GM18519 (cell line): ENCODE measurements around the gene RAMACL.

Experiments used
- ATAC-seq: cut with Tn5 transposase; IDR thresholded peaks from one replicate; pipeline ENCODE4 v1.9.1; 2021; ENCODE audit warnings: mild to moderate bottlenecking, moderate library complexity; ENCODE audit not compliant: unreplicated experiment, low FRiP score

RAMACL gene

GRCh38 chr6:166561771-166562359 lies 24.6 kb downstream of the RAMACL start:
- ATAC-seq: no peak

GRCh38 chr6:166560222-166560621 lies 26.3 kb downstream of the RAMACL start:
- no peak for ATAC-seq

DNA sequence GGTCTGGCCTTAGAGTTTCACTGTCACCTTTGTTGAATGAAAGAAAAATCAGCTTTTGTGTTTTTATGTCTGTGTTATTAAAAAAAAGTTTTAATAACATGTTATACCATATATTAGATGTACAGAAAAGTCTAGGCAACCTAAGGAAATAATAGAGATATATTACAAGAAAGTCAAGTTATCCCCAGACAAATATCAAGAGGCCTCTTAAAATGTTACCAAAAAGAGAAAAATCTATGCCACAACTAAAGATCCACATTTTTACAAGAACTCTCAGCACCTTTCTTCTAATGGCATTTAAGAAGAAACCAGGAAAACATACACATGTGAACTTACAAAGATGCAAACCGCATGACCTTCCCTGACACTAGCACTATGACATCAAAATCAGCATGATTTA lies 26.8 kb downstream of the RAMACL start:
- no peak for ATAC-seq

- no peak for ATAC-seq
These were observed 27.3 kb downstream of the RAMACL start for GRCh38 chr6:166559211-166559610.

- no peak for ATAC-seq
These were observed 28.1 kb downstream of the RAMACL start for GRCh38 chr6:166558156-166559005.

- ATAC-seq: no peak
These were observed 29.6 kb downstream of the RAMACL start for GRCh38 chr6:166556863-166557322.

DNA sequence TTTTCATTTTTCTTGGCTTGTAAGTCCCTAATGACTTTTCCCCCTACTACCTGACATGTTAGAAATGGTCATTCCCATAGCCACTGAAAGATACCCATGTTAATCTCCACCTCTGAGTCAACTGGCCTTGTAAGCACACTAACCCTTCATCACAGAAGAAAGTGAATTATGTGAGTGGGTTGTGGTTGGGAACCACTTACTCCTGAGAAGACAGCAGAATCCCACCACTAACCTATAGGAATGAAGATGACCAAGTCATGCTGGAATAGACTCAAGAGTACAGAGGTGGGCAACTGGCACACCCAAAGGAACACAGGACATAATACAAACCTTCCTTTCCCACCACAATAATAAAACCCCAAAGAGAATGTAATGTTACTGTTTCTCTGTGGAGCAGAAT lies 30.1 kb downstream of the RAMACL start:
- ATAC-seq: no peak

DNA sequence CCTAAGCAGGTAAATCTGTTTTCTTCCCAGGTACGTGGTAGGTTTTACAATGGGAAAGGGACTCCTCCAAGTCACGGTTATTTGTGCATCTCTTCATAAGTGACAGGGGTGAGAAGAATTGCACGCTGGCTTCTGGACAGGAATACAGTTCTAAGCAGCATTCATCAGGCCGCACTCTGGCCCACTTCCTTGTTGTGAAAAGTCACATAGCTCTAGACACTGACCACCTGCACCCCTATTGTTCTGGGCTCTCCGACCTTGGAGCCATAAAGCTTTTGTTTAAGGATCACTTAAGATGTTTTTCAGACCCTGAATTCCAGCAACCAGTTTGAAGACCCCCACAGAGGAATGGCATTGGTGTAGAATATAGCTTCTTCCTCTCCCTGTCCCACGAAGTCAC lies 31.4 kb downstream of the RAMACL start:
- ATAC-seq: no peak

DNA sequence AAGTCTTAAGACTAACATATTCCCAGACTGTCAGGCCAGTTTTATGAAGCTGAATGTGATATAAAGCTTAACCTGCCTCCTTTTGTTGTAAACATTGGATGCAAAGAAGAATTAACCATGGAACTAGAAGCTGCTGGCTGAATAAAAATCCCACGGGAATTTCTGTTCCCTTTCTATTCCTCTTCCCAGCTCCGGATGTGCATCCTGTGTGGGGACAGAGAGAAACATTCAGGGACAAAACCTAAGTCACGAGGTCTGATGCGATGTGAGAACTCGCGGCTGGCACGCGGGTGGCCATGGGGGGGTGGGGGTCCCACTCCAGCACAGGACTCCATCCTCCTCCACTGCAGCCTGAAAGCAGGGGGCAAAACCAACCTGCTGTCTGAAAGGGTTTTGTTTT lies 32.2 kb downstream of the RAMACL start:
- ATAC-seq: no peak

DNA sequence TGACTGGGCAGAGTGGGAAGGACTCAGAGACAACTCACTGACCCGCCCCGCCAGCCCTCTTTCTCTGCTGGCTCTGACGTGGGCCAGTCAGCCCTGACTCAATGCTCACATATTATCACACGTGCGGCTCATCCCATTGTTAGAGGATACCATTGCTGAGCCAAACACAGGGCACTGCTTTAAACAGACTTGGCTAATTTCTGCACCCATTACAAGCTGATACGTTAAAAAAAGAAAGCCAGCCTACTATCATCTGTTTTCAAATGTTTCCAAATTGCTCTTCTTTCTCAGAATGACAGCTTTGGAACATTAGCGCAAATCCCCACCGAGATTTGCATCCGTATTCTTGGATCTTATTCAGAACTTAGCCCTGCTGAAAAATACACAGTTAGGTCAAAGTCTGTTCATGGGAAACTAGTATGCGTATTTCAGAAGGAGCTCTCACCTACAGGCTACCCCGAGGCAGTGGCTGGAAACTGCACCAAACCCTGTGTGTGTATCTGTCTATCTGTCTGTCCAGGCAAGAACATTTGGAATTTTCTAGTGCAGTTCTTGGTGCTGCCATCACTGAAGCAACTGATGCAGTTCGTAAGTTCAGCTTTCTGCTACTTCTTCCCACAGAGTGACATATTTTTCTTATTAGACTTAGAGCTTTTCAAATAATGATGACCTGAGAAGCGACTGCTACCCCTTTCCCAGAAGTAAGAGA lies 32.8 kb downstream of the RAMACL start:
- no peak for ATAC-seq

- ATAC-seq: no peak
These were observed 33.9 kb downstream of the RAMACL start for GRCh38 chr6:166552600-166552999.

DNA sequence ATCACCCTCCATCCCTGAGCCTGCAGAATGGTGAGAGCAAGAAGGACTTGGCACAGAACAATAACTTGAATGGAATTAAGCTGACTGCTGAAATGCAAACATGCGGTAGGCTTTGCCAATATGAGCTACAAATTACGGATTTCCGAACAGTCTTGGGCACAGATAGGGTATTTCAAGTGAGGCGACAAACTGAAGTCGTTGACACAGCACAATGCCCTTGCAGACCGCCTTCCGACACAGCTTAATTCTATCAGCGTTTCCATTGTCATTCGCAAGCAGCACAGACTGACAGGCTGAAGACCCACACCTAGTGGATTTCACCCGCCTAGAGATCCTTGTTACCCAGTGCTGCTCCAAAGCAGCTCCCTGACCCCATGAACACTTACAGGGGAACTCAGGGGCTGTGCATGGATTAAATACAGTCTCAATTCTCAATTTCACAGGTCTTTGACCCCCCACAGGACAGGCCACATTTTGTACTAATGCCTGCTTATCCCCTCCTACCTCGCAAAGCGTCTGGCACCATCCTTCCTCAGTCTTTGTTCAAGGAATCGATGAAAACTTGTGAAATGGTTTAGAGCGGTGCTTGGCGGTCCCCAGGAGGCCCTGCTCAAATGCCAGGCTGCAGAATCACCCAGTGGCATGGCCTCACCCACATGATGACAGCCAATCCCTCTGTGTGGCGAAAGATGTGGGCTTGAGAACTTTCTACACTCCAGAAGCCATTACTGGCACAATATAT lies 34.6 kb downstream of the RAMACL start:
- no peak for ATAC-seq

- ATAC-seq: no peak
These were observed 39.8 kb downstream of the RAMACL start for GRCh38 chr6:166546653-166547052.

- ATAC-seq: no peak
These were observed 41.1 kb downstream of the RAMACL start for GRCh38 chr6:166545156-166546034.

DNA sequence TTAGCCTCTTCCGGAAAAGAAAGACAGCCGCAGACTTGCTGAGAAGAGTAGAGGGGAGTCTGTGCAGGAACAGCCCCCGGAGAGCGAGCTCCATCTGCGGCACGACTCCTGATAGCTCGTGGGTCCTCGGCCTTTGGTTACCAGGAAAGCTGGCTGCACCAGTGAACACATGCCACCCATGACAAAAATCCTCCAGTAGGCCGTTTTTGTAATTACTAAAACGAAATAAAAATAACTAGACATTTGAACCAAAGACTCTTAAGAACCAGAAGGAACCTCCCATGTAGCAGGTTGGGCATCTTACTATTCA lies 42.2 kb downstream of the RAMACL start:
- no peak for ATAC-seq

DNA sequence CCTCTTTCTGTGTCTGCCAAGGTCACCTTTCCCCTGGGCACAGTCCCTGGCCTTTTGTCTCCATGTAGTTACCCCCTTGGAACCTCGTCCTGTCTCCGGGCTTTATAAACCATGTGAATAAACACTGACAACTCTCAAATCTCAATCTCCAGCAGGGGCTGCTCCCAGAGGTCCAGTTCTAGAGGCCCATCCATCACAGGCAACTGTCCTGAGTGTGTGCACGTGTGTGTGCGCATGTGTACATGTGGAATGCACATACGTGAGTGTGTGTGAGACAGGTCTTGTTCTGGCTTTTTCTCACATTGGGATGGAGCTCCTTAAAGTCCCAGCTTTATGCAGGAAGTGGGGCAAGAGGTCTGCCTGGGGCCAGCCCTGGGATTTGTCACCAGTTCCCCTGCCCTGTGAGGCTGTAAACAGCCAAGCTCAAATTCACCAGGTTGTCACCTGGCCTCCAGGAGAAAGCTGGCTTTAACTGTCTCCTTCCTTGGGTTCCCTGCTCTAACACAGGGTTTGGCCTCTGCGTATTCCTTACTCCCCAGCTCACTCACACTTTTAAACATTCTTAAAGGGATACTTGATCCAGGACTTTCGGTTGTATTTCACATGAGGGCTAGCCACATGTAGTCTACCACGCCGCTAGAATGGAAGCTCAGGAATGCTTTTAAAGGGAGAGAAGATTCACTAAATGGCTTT lies 42.7 kb downstream of the RAMACL start:
- ATAC-seq: no peak

- ATAC-seq: no peak
These were observed 43.9 kb downstream of the RAMACL start for GRCh38 chr6:166542580-166542912.

- no peak for ATAC-seq
These were observed 44.5 kb downstream of the RAMACL start for GRCh38 chr6:166541876-166542579.

DNA sequence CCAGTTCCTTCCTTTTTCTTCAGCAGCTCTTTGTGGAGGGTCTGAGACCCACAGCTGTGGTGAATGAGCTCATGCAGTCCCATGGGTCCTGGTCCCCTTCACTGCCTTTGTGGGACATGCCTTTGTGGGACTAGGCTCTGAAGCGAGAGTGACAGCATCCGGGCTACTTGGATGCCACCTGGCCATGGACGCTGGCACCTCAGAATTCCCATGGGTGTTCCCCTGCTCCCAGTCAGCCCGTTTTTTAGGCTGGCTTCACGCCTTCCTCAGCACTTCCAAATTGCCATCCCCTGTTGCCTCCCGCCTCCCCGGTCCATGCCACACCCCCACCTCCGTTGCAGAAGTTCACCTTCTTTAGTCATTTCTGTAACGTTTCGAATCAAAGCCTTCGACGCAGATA lies 45.1 kb downstream of the RAMACL start:
- ATAC-seq: no peak
